HL-60 (cell line): ENCODE measurements around the gene F13B.

ENCODE experiments used
- DNase-seq, 2 experiments: peaks; one replicate each; pipeline ENCODE4 v3.0.0-alpha.2; 2010 to 2020; ENCODE audit warnings: low read depth in 1 of 2, low spot score in 1 of 2
- H3K27ac ChIP-seq: fragments of 250-450 bp; sonication (Bioruptor Pico); replicated peaks from 2 replicates; pipeline ENCODE4 v1.5.1; 2020; ENCODE audit warnings: mild to moderate bottlenecking, moderate library complexity
- H3K27me3 ChIP-seq: fragments of 250-450 bp; sonication (Bioruptor Pico); 2 replicates; pipeline ENCODE4 v1.5.1; 2021; ENCODE audit warnings: mild to moderate bottlenecking, moderate library complexity; ENCODE audit not compliant: insufficient read depth, poor library complexity, severe bottlenecking
- H3K4me3 ChIP-seq: replicated peaks from 2 replicates; pipeline ENCODE4 v1.5.1; 2011; ENCODE audit warnings: mild to moderate bottlenecking, control low read depth, low read length; ENCODE audit not compliant: insufficient read depth
- CTCF ChIP-seq: IDR thresholded peaks from one replicate; pipeline ENCODE4 v1.5.1; 2011; ENCODE audit warnings: low read length, control low read depth, inconsistent platforms; ENCODE audit not compliant: insufficient read depth
- GABPA ChIP-seq: IDR thresholded peaks from 2 replicates; pipeline ENCODE4 v1.6.1; 2012; ENCODE audit warnings: low read depth
- POLR2AphosphoS5 ChIP-seq: IDR thresholded peaks from 2 replicates; pipeline ENCODE4 v1.6.1; 2012; ENCODE audit warnings: low read depth
- REST ChIP-seq: IDR thresholded peaks from 2 replicates; pipeline ENCODE4 v1.6.1; 2012; ENCODE audit warnings: low read depth; ENCODE audit not compliant: insufficient replicate concordance
- SPI1 ChIP-seq: IDR thresholded peaks from 2 replicates; pipeline ENCODE4 v1.6.1; 2012; ENCODE audit warnings: low read depth, mild to moderate bottlenecking, borderline replicate concordance
- long read RNA-seq: library from polyadenylated mRNA; unstranded; transcript quantifications from one replicate; pipeline ENCODE4 v2.0.0, GENCODE V29; 2020

The F13B gene
- long read RNA-seq = 0 reads

GRCh38 chr1:197066719-197067456 is at the start of gene F13B:
TSS of gene F13B (minus strand) at chr1:197067260. CDS start at chr1:197067223, 37 bp downstream.
- no peaks in the 10 kb centered on the region for H3K27me3 ChIP-seq
- no peak for TF ChIP-seq GABPA
- no peak within 1 kb of the TSS for H3K27ac ChIP-seq
- no peak within 1 kb of the TSS for H3K4me3 ChIP-seq
- DNase-seq = no peak

GRCh38 chr1:197116156-197116555 is 49.1 kb upstream of the F13B start:
- no peak for DNase-seq
- no peak overlapping the region for H3K4me3 ChIP-seq
- TF ChIP-seq SPI1 (no peak), POLR2AphosphoS5 (no peak), CTCF (no peak), REST (no peak), GABPA (no peak)
- no peaks in the 10 kb centered on the region for H3K27me3 ChIP-seq
- no peak overlapping the region for H3K27ac ChIP-seq

GRCh38 chr1:197106869-197107268 is 39.8 kb upstream of the F13B start:
- Histone ChIP-seq H3K4me3 (no peak overlapping the region), H3K27ac (no peak overlapping the region), H3K27me3 (no peaks in the 10 kb centered on the region)
- DNase-seq = no peak
- no peak for TF ChIP-seq REST

GRCh38 chr1:197103300-197103699 is 36.2 kb upstream of the F13B start:
- H3K4me3 ChIP-seq = no peak overlapping the region
- H3K27me3 ChIP-seq = no peaks in the 10 kb centered on the region
- no peak for DNase-seq
- no peak overlapping the region for H3K27ac ChIP-seq
- TF ChIP-seq POLR2AphosphoS5 (no peak), GABPA (no peak), CTCF (no peak), SPI1 (no peak), REST (no peak)
